ENCODE data around the gene SH3BP1. TPM values are rescaled to one million over a fixed set of nuclear protein-coding genes. Genes with fewer than 3 reads are reported as not detected.

The SH3BP1 gene
- total and polyA plus RNA-seq, 2 of the 8 experiments (the other 6 are each of a cell fraction or from before 2014, with no cell fraction given), result 23.9 to 40.3 TPM

DNA sequence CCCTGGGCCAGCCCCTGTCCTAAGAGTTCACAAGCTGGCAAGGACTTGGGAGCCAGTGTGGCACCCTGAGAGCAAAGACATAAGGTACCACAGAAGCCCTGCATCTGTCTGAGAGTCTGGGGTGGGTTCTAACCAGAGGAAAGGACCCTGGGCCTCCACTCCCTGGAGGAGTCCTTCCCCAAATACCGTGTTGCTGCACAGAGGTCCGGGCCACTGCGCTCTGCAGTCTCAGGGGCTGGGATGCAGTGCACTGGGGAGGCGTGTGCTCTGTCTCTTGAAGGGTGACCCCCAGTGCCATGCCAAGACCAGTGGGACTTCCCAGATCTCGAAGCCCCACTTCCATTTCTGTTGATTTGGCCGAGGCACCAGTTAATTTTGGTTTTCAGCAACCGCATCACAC is 4.3 kb upstream of the SH3BP1 start:
- Histone ChIP-seq H3K27me3 (replicated peaks in 1 of 4; ENCODE audit: control insufficient read depth in 3 of 4, extremely low read depth in 1 of 4, insufficient read depth in 3 of 4, low read length in 3 of 4) (no peaks in the 10 kb centered on the region), H2BK15ac (ENCODE audit: low read length) (no peak overlapping the region), H3K4ac (replicated peaks; ENCODE audit: insufficient read length, low read depth, low read length) (no peak overlapping the region), H3K36me3 (ENCODE audit: control insufficient read depth in 2 of 4, insufficient read depth in 4 of 4, low read length in 3 of 4) (no peaks in the 10 kb centered on the region; a peak in 1 of 8 replicates), H4K5ac (ENCODE audit: insufficient read length, low read depth, low read length) (no peak overlapping the region), H3K9ac (replicated peaks in 1 of 4; ENCODE audit: extremely low read depth in 1 of 4, low read depth in 3 of 4, low read length in 3 of 4) (no peak overlapping the region), H4K20me1 (replicated peaks in 1 of 2; ENCODE audit: control insufficient read depth in 1 of 2, insufficient read depth in 2 of 2, low read length in 2 of 2) (no peaks in the 10 kb centered on the region), H3K9me3 (ENCODE audit: insufficient read depth in 2 of 2, low read depth in 1 of 2, low read length in 1 of 2) (no peaks in the 10 kb centered on the region), H3K27ac (ENCODE audit: low read depth, low read length) (no peak overlapping the region), H3K79me2 (ENCODE audit: control insufficient read depth in 1 of 2, insufficient read depth in 2 of 2, low read length in 2 of 2) (no peaks in the 10 kb centered on the region), H3K23me2 (ENCODE audit: low read depth, low read length) (peaks cover 3% of the 10 kb centered on the region), H3K18ac (ENCODE audit: extremely low read depth, low read length) (no peak overlapping the region), H3K56ac (replicated peaks; ENCODE audit: insufficient read length, low read depth, low read length) (no peak overlapping the region), H4K91ac (replicated peaks; ENCODE audit: insufficient read length, low read length) (no peak overlapping the region), H3K4me2 (ENCODE audit: insufficient read depth in 1 of 2, low read depth in 2 of 2, low read length in 2 of 2) (no peak overlapping the region), H2BK20ac (ENCODE audit: low read length) (no peak overlapping the region), H2BK120ac (replicated peaks; ENCODE audit: low read depth, low read length) (no peak overlapping the region), H2AK5ac (ENCODE audit: low read depth, low read length) (peak overlapping the region; percentile 13; the same call in 1 of the 2 replicates), H4K8ac (ENCODE audit: extremely low read depth, insufficient read depth, low read length) (no peak overlapping the region), H3K4me1 (replicated peaks in 1 of 4; ENCODE audit: control insufficient read depth in 3 of 4, insufficient read depth in 4 of 4, low read length in 3 of 4) (peaks cover 5 to 30% (median 24%) of the 10 kb centered on the region in 4 experiments), H2BK5ac (ENCODE audit: low read depth, low read length) (no peak overlapping the region), H2AFZ (ENCODE audit: low read length) (no peak overlapping the region), H3K79me1 (ENCODE audit: low read depth, low read length) (no peaks in the 10 kb centered on the region), H3K4me3 (ENCODE audit: extremely low read depth in 1 of 4, insufficient read depth in 2 of 4, low read depth in 3 of 4, low read length in 4 of 4) (no peak overlapping the region), H3K23ac (ENCODE audit: insufficient read length) (no peak overlapping the region), H2BK12ac (ENCODE audit: low read depth, low read length) (no peak overlapping the region), H3K14ac (ENCODE audit: insufficient read length) (no peak overlapping the region)
- CTCF ChIA-PET (ENCODE audit: partially characterized antibody), result interaction anchor here (0.9 to 11.4 kb wide), 11 partner anchors 8 to 69 kb away, joined by 3 to 261 read pairs (median 11); partner anchors contain the start of genes GGA1, LGALS1 and NOL12
- POLR2A ChIA-PET (ENCODE audit: partially characterized antibody), result interaction anchor here (0.9 to 5.4 kb wide), 5 partner anchors 8 to 52 kb away, joined by 3 to 32 read pairs (median 6); no protein-coding TSS in a partner anchor
- no peak for TF ChIP-seq EP300 (IDR thresholded peaks at IDR 0.05; ENCODE audit: borderline replicate concordance in 1 of 2, low read depth in 2 of 2, low read length in 2 of 2)
- TF ChIP-seq RBBP5 (IDR thresholded peaks at IDR 0.05; ENCODE audit: borderline replicate concordance, low read depth, low read length), result no peak
- TF ChIP-seq, protein P1, sequence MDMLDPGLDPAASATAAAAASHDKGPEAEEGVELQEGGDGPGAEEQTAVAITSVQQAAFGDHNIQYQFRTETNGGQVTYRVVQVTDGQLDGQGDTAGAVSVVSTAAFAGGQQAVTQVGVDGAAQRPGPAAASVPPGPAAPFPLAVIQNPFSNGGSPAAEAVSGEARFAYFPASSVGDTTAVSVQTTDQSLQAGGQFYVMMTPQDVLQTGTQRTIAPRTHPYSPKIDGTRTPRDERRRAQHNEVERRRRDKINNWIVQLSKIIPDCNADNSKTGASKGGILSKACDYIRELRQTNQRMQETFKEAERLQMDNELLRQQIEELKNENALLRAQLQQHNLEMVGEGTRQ (IDR thresholded peaks at IDR 0.05; ENCODE audit: low read length), result no peak
- TF ChIP-seq CTBP2 (IDR thresholded peaks at IDR 0.05; ENCODE audit: borderline replicate concordance, insufficient read depth, insufficient read length, low read length), result no peak
- no peak for TF ChIP-seq KDM4A (IDR thresholded peaks at IDR 0.05; ENCODE audit: low read depth, low read length, severe bottlenecking)
- TF ChIP-seq CREB1 (IDR thresholded peaks at IDR 0.05), result no peak
- DNase-seq (ENCODE audit: low read depth in 1 of 2, low spot score in 2 of 2) (no peak), FAIRE-seq (no peak)
- WGBS, 2 experiments (ENCODE audit: extremely low coverage in 1 of 2, insufficient coverage in 1 of 2, insufficient read length in 1 of 2, insufficient replicate concordance in 2 of 2, low coverage in 1 of 2, low lambda C conversion rate in 2 of 2, missing lambda C conversion rate in 1 of 2), result 94% methylated on average over 7 of the region's 7 CpGs; no CpG with 5 or more reads in 1 of the 2 experiments

All from H1 (cell line).